A673 (cell line): ENCODE data around the gene C2orf76. TPM values are rescaled to one million over a fixed set of nuclear protein-coding genes. Genes with fewer than 3 reads are reported as not detected.

ENCODE experiments used
- BruUV-seq: library from RNA; stranded (reverse); fragments of 400-500 nt; replicated peaks from 2 replicates; lab custom pipeline; 2021; lab: Mats Ljungman, UMichigan
- CTCF ChIA-PET: fragments of 300-600 bp; sonication (Branson Sonifier 250); formaldehyde crosslinking; loops from one replicate; lab custom pipeline; 2022; ENCODE audit warnings: antibody characterized with exemption; lab: Charles Lee
- POLR2A ChIA-PET: fragments of 300-600 bp; sonication (Branson Sonifier 250); formaldehyde crosslinking; loops from one replicate; lab custom pipeline; 2022; ENCODE audit warnings: antibody characterized with exemption; ENCODE audit not compliant: low non-redundant PET; lab: Charles Lee
- DNase-seq: peaks from one replicate; pipeline ENCODE4 v3.0.0-alpha.2; 2015; ENCODE audit warnings: low spot score
- H3K27ac ChIP-seq: fragments of 200-600 bp; sonication (generic); 2 replicates; pipeline ENCODE4 v1.5.1; 2016; ENCODE audit warnings: mixed run types, low read depth, mild to moderate bottlenecking, mixed read lengths, antibody characterized with exemption, low read length; ENCODE audit not compliant: poor library complexity, severe bottlenecking
- H3K27me3 ChIP-seq: fragments of 200-600 bp; sonication (generic); replicated peaks from 2 replicates; pipeline ENCODE4 v1.6.1; 2017; ENCODE audit warnings: mixed run types, low read depth, mild to moderate bottlenecking, mixed read lengths, antibody characterized with exemption, low read length; ENCODE audit not compliant: insufficient read depth, poor library complexity
- H3K36me3 ChIP-seq: fragments of 200-600 bp; sonication (generic); 2 replicates; pipeline ENCODE4 v1.6.1; 2016; ENCODE audit warnings: mixed run types, mild to moderate bottlenecking, mixed read lengths, antibody characterized with exemption, low read length; ENCODE audit not compliant: insufficient read depth, poor library complexity, severe bottlenecking
- H3K4me1 ChIP-seq: fragments of 200-600 bp; sonication (generic); 2 replicates; pipeline ENCODE4 v1.6.1; 2017; ENCODE audit warnings: mixed run types, mild to moderate bottlenecking, mixed read lengths, antibody characterized with exemption, low read length; ENCODE audit not compliant: insufficient read depth, poor library complexity, severe bottlenecking
- H3K4me3 ChIP-seq: fragments of 200-600 bp; sonication (generic); 2 replicates; pipeline ENCODE4 v1.5.1; 2016; ENCODE audit warnings: low read depth, mixed run types, mild to moderate bottlenecking, mixed read lengths, low read length; ENCODE audit not compliant: poor library complexity, severe bottlenecking
- H3K9me3 ChIP-seq: fragments of 200-600 bp; sonication (generic); 2 replicates; pipeline ENCODE4 v1.6.1; 2016; ENCODE audit warnings: mixed run types, low read depth, mild to moderate bottlenecking, mixed read lengths, antibody characterized with exemption, low read length; ENCODE audit not compliant: poor library complexity, severe bottlenecking
- CTCF ChIP-seq: fragments of 300-800, 200-600 bp; sonication (generic); conservative IDR thresholded peaks from 2 replicates; pipeline ENCODE4 v1.5.1; 2017; ENCODE audit warnings: low read depth, mild to moderate bottlenecking, antibody characterized with exemption, low read length, moderate library complexity, mixed read lengths
- EZH2 ChIP-seq: fragments of 200-600 bp; sonication (generic); IDR thresholded peaks from 2 replicates; pipeline ENCODE4 v1.6.1; 2017; ENCODE audit warnings: borderline replicate concordance, low read depth, mild to moderate bottlenecking, mixed read lengths, antibody characterized with exemption, low read length; ENCODE audit not compliant: poor library complexity, severe bottlenecking
- intact Hi-C: fragments of 100-400 bp; cut with micrococcal nuclease; formaldehyde crosslinking; loops from one replicate; pipeline ENCODE4 v1.10.0; 2022; ENCODE audit not compliant: unreplicated experiment
- total RNA-seq: library from RNA; stranded (reverse); gene quantifications from 2 replicates; pipeline ENCODE4 v1.2.3, GENCODE V29; 2021

C2orf76 gene
- total RNA-seq, 1 experiment from 2014 or later: 13.4 TPM

GRCh38 chr2:119265693-119266066 lies 101.0 kb downstream of the C2orf76 start:
- ChIA-PET POLR2A (no interaction called here), CTCF (interaction anchor here (0.6 kb wide), 1 partner anchor 71 kb away, joined by 4 read pairs; no protein-coding TSS in a partner anchor)
- Histone ChIP-seq H3K4me1 (no peaks in the 10 kb centered on the region), H3K27me3 (no peaks in the 10 kb centered on the region), H3K27ac (no peak overlapping the region), H3K4me3 (no peak overlapping the region), H3K36me3 (no peaks in the 10 kb centered on the region), H3K9me3 (no peaks in the 10 kb centered on the region)
- no peak for DNase-seq
- TF ChIP-seq EZH2 (no peak), CTCF (no peak)
- BruUV-seq: no TSS peak
- intact Hi-C loops: no loop called here

GRCh38 chr2:119264781-119265692 lies 101.6 kb downstream of the C2orf76 start:
- ChIA-PET POLR2A (no interaction called here), CTCF (interaction anchor here (0.6 kb wide), 1 partner anchor 72 kb away, joined by 4 read pairs; no protein-coding TSS in a partner anchor)
- no peaks in the 10 kb centered on the region for H3K27me3 ChIP-seq
- H3K36me3 ChIP-seq: no peaks in the 10 kb centered on the region
- H3K9me3 ChIP-seq: no peaks in the 10 kb centered on the region
- intact Hi-C loops: no loop called here
- no peak overlapping the region for H3K27ac ChIP-seq
- peak; percentile 54 for DNase-seq
- no peak for TF ChIP-seq EZH2
- TF ChIP-seq CTCF: peak; percentile 84
- BruUV-seq: no TSS peak
- no peak overlapping the region for H3K4me3 ChIP-seq
- no peaks in the 10 kb centered on the region for H3K4me1 ChIP-seq

GRCh38 chr2:119263656-119264055 lies 103.0 kb downstream of the C2orf76 start:
- DNase-seq: no peak
- TF ChIP-seq CTCF: no peak
- no peak for TF ChIP-seq EZH2
- H3K27me3 ChIP-seq: no peaks in the 10 kb centered on the region
- H3K4me1 ChIP-seq: no peaks in the 10 kb centered on the region
- no peaks in the 10 kb centered on the region for H3K36me3 ChIP-seq
- ChIA-PET POLR2A (no interaction called here), CTCF (no interaction called here)
- H3K9me3 ChIP-seq: no peaks in the 10 kb centered on the region
- intact Hi-C loops: no loop called here
- H3K4me3 ChIP-seq: no peak overlapping the region
- BruUV-seq: no TSS peak
- H3K27ac ChIP-seq: no peak overlapping the region
